Cardiac fibroblast (primary cell): Measurements from ENCODE around the gene MPST.
A peak's percentile ranks its signal among the peaks of the same experiment; 100 is the strongest.

Source experiments
- DNase-seq, 2 donors: peaks; one replicate each; pipeline versions ENCODE4 v3.0.0 to v3.0.0-alpha.2; 2010; ENCODE audit warnings: low read depth in 2 of 2
- H3K4me3 ChIP-seq, 2 donors: replicated peaks in 1 of 2; 1 replicate in 1 of 2; 2 replicates in 1 of 2; pipeline ENCODE4 v1.5.1; 2011; ENCODE audit warnings: low read depth in 2 of 2, low read length in 2 of 2, mild to moderate bottlenecking in 2 of 2, moderate library complexity in 1 of 2
- TF ChIP-seq, protein P1 (sequence below): IDR thresholded peaks from one replicate; pipeline ENCODE4 v1.5.1; 2011; ENCODE audit warnings: low read depth, mild to moderate bottlenecking, low read length, inconsistent platforms

The MPST gene

DNA sequence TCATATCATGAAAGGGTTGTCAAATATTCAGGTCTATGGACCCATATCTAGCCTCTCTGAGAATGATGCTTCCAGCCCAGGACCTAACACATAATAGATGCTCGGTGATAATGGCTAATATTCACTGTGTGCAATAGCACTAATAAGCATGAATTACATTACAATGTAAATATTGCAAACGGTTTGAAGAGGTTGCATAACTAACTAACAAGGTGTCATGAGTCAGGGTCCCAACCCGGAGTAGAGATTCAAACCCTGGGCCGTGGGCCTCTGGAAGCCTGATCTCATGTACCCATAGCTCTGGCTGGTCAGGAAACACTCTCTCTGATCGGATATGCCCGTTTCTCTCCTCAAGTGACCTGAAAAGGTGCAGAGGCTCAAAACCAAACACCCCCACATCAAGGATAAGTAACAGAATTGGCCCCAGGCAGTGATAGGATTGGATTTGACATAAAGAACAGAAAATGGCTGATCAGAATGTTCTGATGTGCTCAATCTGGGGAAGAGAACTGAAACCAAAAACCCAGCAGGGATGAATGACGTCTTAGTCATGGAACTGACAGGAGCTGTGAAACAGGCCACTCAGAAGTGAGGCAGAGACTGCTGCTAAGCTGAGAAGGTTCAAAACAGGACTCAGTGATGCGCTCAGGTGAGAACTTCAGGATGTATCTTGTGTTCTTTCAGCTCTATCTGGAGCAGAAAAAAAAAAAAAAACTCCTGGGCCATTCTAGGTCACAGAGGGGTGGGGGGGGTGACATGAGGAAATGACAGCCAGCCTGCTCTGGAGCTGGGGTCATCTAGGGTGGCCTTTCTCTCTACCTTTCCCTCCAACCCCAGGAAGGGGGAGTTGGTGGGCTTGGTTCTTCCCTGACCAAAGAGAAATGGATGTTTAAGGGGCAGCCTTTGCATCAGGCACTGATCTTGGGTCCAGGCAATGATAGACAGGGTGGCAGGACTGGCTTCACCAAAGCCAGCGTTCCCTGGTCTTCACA, 25.4 kb downstream of the MPST start:
- no peak for DNase-seq
- TF ChIP-seq, protein P1, sequence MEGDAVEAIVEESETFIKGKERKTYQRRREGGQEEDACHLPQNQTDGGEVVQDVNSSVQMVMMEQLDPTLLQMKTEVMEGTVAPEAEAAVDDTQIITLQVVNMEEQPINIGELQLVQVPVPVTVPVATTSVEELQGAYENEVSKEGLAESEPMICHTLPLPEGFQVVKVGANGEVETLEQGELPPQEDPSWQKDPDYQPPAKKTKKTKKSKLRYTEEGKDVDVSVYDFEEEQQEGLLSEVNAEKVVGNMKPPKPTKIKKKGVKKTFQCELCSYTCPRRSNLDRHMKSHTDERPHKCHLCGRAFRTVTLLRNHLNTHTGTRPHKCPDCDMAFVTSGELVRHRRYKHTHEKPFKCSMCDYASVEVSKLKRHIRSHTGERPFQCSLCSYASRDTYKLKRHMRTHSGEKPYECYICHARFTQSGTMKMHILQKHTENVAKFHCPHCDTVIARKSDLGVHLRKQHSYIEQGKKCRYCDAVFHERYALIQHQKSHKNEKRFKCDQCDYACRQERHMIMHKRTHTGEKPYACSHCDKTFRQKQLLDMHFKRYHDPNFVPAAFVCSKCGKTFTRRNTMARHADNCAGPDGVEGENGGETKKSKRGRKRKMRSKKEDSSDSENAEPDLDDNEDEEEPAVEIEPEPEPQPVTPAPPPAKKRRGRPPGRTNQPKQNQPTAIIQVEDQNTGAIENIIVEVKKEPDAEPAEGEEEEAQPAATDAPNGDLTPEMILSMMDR: no peak

DNA sequence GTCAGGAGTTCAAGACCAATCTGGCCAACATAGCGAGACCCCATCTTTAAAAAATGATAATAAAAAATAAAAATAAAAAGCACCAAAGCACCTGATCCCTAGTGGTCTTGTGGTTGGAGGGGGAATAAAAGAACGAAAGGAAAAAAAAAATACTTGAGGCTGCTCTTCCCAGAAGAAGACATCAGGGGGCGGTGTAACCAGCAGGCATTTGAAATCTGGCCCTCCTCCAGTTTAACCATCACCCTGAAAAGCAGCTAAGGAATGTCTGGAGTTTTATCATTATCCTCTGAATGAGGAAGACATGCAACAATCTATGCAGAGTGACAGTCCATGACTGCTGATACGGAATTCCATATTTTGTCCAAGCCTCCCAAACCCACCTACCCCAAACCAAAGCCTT, 26.4 kb downstream of the MPST start:
- TF ChIP-seq, protein P1: peak; percentile 80
- DNase-seq: peak; percentile 65 to 66
- H3K4me3 ChIP-seq: no peak overlapping the region

More for the DNA sequence above, 25.4 kb downstream of the MPST start:
- H3K4me3 ChIP-seq: no peak overlapping the region

DNA sequence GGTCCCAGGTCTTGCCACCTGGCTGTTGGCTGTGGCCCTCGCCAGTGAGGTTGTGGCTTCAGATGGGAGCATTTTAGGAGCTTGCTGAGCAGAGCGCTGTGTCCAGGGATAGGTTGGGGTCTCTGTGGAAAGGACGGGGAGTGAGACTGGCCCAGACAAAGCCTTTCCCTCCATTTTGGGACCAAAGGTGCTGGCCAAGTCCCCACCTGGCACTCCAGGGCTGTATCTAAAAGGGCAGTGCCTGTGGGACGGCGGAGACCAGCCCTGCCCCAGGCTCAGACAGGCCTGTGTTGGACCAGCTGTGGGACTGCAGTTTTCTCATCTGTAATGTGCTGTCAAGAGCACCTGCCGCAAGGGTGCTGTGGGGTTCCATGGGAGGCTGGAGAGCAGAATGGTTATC, 27.0 kb downstream of the MPST start:
- TF ChIP-seq, protein P1: no peak
- H3K4me3 ChIP-seq: no peak overlapping the region
- no peak for DNase-seq

DNA sequence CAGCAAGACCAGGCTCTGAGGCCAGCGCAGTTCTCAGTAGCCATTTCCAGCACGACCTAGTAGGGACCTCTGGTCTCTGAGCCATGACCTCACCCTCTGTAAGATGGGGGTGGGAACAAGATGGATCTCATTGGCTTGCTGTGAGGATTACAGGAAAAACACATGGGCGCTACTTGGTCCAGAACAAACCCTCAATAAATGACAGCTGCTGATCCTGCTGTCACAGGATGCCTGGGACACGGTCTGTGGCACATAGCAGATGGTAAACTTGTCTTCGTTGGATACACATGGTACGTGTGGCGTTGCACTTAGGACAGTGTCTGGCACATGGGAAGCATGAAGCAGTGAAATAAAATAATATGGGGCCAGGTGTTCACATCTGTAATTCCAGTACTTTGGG, 27.5 kb downstream of the MPST start:
- DNase-seq: no peak
- TF ChIP-seq, protein P1: no peak

DNA sequence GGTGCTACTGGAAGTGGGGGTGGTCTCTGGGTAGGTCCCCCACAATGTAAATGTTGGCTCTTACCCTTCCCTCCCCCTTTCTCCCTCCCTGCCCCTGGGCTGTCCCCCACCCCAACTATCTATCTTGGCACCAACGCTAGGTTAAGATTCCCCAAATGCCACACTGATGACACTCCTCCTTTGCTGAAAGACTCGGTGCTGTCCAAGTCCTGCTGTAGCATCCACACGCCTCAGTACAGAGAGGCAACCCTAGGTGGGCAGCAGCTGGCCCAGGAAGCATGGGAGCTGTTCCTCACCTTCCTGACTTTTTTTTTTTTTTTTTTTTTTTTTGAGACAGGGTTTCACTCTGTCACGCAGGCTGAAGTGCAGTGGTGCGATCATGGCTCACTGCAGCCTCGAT, 28.6 kb downstream of the MPST start:
- H3K4me3 ChIP-seq: no peak overlapping the region
- no peak for DNase-seq
- TF ChIP-seq, protein P1: no peak

More for the DNA sequence above, 27.5 kb downstream of the MPST start:
- no peak overlapping the region for H3K4me3 ChIP-seq

DNA sequence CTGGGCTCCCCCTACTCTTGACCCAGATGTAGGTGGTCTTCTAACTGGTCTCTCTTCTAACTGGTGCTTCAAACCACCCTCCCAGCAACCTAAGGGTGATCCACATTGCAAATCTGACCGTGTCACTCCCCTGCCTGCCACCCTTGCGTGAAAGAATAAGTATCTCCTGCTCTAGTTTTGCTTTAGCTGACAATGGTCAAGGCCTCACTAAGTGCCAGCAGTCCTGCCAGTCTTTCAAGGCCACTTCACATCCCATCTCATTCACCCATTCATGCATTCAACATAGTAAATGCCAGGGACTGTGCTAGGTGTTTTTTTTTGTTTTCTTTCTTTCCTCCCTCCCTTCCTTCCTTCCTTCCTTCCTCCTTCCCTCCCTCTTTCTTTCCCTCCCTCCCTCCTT, 29.7 kb downstream of the MPST start:
- DNase-seq: no peak
- TF ChIP-seq, protein P1: no peak
- H3K4me3 ChIP-seq: no peak overlapping the region
